ENCODE measurements around the gene ZNF490.

DNA sequence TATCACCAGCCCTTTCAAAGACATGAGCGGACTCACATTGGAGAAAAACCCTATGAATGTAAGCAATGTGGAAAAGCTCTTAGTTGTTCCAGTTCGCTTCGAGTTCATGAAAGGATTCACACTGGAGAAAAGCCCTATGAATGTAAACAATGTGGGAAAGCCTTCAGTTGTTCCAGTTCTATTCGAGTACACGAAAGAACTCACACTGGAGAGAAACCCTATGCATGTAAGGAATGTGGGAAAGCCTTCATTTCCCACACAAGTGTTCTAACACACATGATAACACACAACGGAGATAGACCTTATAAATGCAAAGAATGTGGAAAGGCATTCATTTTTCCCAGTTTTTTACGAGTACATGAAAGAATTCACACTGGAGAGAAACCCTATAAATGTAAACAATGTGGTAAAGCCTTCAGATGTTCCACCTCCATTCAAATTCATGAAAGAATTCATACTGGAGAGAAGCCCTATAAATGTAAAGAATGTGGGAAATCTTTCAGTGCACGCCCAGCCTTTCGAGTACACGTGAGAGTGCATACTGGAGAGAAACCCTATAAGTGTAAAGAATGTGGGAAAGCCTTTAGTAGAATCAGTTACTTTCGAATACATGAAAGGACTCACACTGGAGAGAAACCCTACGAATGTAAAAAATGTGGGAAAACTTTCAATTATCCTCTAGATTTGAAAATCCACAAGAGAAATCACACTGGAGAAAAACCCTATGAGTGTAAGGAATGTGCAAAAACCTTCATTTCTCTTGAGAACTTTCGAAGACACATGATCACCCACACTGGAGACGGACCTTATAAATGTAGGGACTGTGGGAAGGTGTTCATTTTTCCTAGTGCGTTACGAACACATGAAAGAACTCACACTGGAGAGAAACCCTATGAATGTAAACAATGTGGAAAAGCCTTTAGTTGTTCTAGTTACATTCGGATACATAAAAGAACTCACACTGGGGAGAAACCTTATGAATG lies 17.7 kb upstream of the ZNF490 start:
- TF ChIP-seq, protein P1, sequence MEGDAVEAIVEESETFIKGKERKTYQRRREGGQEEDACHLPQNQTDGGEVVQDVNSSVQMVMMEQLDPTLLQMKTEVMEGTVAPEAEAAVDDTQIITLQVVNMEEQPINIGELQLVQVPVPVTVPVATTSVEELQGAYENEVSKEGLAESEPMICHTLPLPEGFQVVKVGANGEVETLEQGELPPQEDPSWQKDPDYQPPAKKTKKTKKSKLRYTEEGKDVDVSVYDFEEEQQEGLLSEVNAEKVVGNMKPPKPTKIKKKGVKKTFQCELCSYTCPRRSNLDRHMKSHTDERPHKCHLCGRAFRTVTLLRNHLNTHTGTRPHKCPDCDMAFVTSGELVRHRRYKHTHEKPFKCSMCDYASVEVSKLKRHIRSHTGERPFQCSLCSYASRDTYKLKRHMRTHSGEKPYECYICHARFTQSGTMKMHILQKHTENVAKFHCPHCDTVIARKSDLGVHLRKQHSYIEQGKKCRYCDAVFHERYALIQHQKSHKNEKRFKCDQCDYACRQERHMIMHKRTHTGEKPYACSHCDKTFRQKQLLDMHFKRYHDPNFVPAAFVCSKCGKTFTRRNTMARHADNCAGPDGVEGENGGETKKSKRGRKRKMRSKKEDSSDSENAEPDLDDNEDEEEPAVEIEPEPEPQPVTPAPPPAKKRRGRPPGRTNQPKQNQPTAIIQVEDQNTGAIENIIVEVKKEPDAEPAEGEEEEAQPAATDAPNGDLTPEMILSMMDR (IDR thresholded peaks at IDR 0.05), result no peak
- TF ChIP-seq ZFX (IDR thresholded peaks at IDR 0.05; ENCODE audit: borderline replicate concordance), result no peak
